Measurements from ENCODE around the gene LCE1F. TPM values are rescaled to one million over a fixed set of nuclear protein-coding genes. Genes with fewer than 3 reads are reported as not detected.

Gene LCE1F
- polyA plus RNA-seq, 4 donors = not detected

- no peaks in the 10 kb centered on the region for H3K36me3 ChIP-seq (ENCODE audit: control insufficient read depth in 3 of 3, insufficient read depth in 2 of 3, low read depth in 1 of 3, low read length in 3 of 3)
- no peak for FAIRE-seq
- no peaks in the 10 kb centered on the region for H3K9me3 ChIP-seq (ENCODE audit: control insufficient read depth in 2 of 2, insufficient read depth in 1 of 2, low read depth in 1 of 2, low read length in 1 of 2)
- DNase-seq = no peak
- H3K4me1 ChIP-seq (ENCODE audit: control insufficient read depth in 3 of 3, insufficient read depth in 2 of 3, low read depth in 1 of 3, low read length in 2 of 3) = no peaks in the 10 kb centered on the region
- H3K27ac ChIP-seq (ENCODE audit: low read depth in 1 of 3, low read length in 2 of 3) = no peak within 1 kb of the TSS
- H3K4me3 ChIP-seq (ENCODE audit: low read depth in 1 of 3, low read length in 3 of 3) = no peak within 1 kb of the TSS
- WGBS, 3 donors = 31 to 38% (median 31%) methylated on average over 2 of the region's 2 CpGs
- no peaks in the 10 kb centered on the region for H3K27me3 ChIP-seq (ENCODE audit: control insufficient read depth in 3 of 3, insufficient read depth in 3 of 3, low read length in 3 of 3)
These were observed 11.1 kb downstream of the LCE1F start, which contains the start of gene LCE1E for GRCh38 chr1:152786077-152786476. Gene LCE1E, plus strand, starts transcription at chr1:152786257. Its CDS starts 1,043 bp downstream, at chr1:152787300.

- no peaks in the 10 kb centered on the region for H3K9me3 ChIP-seq (ENCODE audit: control insufficient read depth in 2 of 2, insufficient read depth in 1 of 2, low read depth in 1 of 2, low read length in 1 of 2)
- no peak overlapping the region for H3K27ac ChIP-seq (ENCODE audit: low read depth in 1 of 3, low read length in 2 of 3)
- FAIRE-seq (no peak), DNase-seq (no peak)
- H3K27me3 ChIP-seq (ENCODE audit: control insufficient read depth in 3 of 3, insufficient read depth in 3 of 3, low read length in 3 of 3) = no peaks in the 10 kb centered on the region
- H3K36me3 ChIP-seq (ENCODE audit: control insufficient read depth in 3 of 3, insufficient read depth in 2 of 3, low read depth in 1 of 3, low read length in 3 of 3) = no peaks in the 10 kb centered on the region
- no peak overlapping the region for H3K4me3 ChIP-seq (ENCODE audit: low read depth in 1 of 3, low read length in 3 of 3)
- WGBS, 3 donors = 54 to 65% (median 58%) methylated on average over 4 of the region's 4 CpGs
- no peaks in the 10 kb centered on the region for H3K4me1 ChIP-seq (ENCODE audit: control insufficient read depth in 3 of 3, insufficient read depth in 2 of 3, low read depth in 1 of 3, low read length in 2 of 3)
These were observed 20.7 kb downstream of the LCE1F start for GRCh38 chr1:152795686-152796085.

GRCh38 chr1:152796421-152796820 lies 21.5 kb downstream of the LCE1F start, which contains the start of gene LCE1D:
Gene LCE1D, plus strand, starts transcription at chr1:152796721. Its CDS starts 1,074 bp downstream, at chr1:152797795.
- no peak within 1 kb of the TSS for H3K4me3 ChIP-seq (ENCODE audit: low read depth in 1 of 3, low read length in 3 of 3)
- no peaks in the 10 kb centered on the region for H3K27me3 ChIP-seq (ENCODE audit: control insufficient read depth in 3 of 3, insufficient read depth in 3 of 3, low read length in 3 of 3)
- no peak for FAIRE-seq
- WGBS, 3 donors = 28 to 40% (median 36%) methylated on average over 3 of the region's 3 CpGs
- H3K9me3 ChIP-seq (ENCODE audit: control insufficient read depth in 2 of 2, insufficient read depth in 1 of 2, low read depth in 1 of 2, low read length in 1 of 2) = no peaks in the 10 kb centered on the region
- DNase-seq = no peak
- no peaks in the 10 kb centered on the region for H3K36me3 ChIP-seq (ENCODE audit: control insufficient read depth in 3 of 3, insufficient read depth in 2 of 3, low read depth in 1 of 3, low read length in 3 of 3)
- no peak within 1 kb of the TSS for H3K27ac ChIP-seq (ENCODE audit: low read depth in 1 of 3, low read length in 2 of 3)
- no peaks in the 10 kb centered on the region for H3K4me1 ChIP-seq (ENCODE audit: control insufficient read depth in 3 of 3, insufficient read depth in 2 of 3, low read depth in 1 of 3, low read length in 2 of 3)

GRCh38 chr1:152801333-152801732 lies 26.4 kb downstream of the LCE1F start:
- no peaks in the 10 kb centered on the region for H3K27me3 ChIP-seq (ENCODE audit: control insufficient read depth in 3 of 3, insufficient read depth in 3 of 3, low read length in 3 of 3)
- no peaks in the 10 kb centered on the region for H3K4me1 ChIP-seq (ENCODE audit: control insufficient read depth in 3 of 3, insufficient read depth in 2 of 3, low read depth in 1 of 3, low read length in 2 of 3)
- no peak for FAIRE-seq
- DNase-seq = no peak
- no peak overlapping the region for H3K27ac ChIP-seq (ENCODE audit: low read depth in 1 of 3, low read length in 2 of 3)
- 54 to 63% (median 57%) methylated on average over 1 of the region's 1 CpG for WGBS, 3 donors
- no peak overlapping the region for H3K4me3 ChIP-seq (ENCODE audit: low read depth in 1 of 3, low read length in 3 of 3)
- no peaks in the 10 kb centered on the region for H3K9me3 ChIP-seq (ENCODE audit: control insufficient read depth in 2 of 2, insufficient read depth in 1 of 2, low read depth in 1 of 2, low read length in 1 of 2)
- no peaks in the 10 kb centered on the region for H3K36me3 ChIP-seq (ENCODE audit: control insufficient read depth in 3 of 3, insufficient read depth in 2 of 3, low read depth in 1 of 3, low read length in 3 of 3)

GRCh38 chr1:152806576-152806975 lies 31.6 kb downstream of the LCE1F start, which contains the start of gene LCE1C:
Gene LCE1C, minus strand, starts transcription at chr1:152806651. Its CDS starts 1,173 bp downstream, at chr1:152805478.
- Histone ChIP-seq H3K4me1 (ENCODE audit: control insufficient read depth in 3 of 3, insufficient read depth in 2 of 3, low read depth in 1 of 3, low read length in 2 of 3) (no peaks in the 10 kb centered on the region), H3K36me3 (ENCODE audit: control insufficient read depth in 3 of 3, insufficient read depth in 2 of 3, low read depth in 1 of 3, low read length in 3 of 3) (no peaks in the 10 kb centered on the region), H3K9me3 (ENCODE audit: control insufficient read depth in 2 of 2, insufficient read depth in 1 of 2, low read depth in 1 of 2, low read length in 1 of 2) (no peaks in the 10 kb centered on the region), H3K27ac (ENCODE audit: low read depth in 1 of 3, low read length in 2 of 3) (no peak within 1 kb of the TSS), H3K27me3 (ENCODE audit: control insufficient read depth in 3 of 3, insufficient read depth in 3 of 3, low read length in 3 of 3) (no peaks in the 10 kb centered on the region), H3K4me3 (ENCODE audit: low read depth in 1 of 3, low read length in 3 of 3) (no peak within 1 kb of the TSS)
- FAIRE-seq = no peak
- WGBS, 3 donors = 41 to 57% (median 45%) methylated on average over 3 of the region's 3 CpGs
- no peak for DNase-seq

GRCh38 chr1:152811050-152811449 lies 36.1 kb downstream of the LCE1F start:
- H3K27ac ChIP-seq (ENCODE audit: low read depth in 1 of 3, low read length in 2 of 3) = no peak overlapping the region
- WGBS, 3 donors = 61 to 77% (median 76%) methylated on average over 2 of the region's 2 CpGs
- no peak for FAIRE-seq

GRCh38 chr1:152811671-152812070 lies 36.7 kb downstream of the LCE1F start, which contains the start of gene LCE1B:
Gene LCE1B, plus strand, starts transcription at chr1:152811971. Its CDS starts 476 bp downstream, at chr1:152812447.
- DNase-seq (no peak), FAIRE-seq (no peak)
- Histone ChIP-seq H3K27ac (ENCODE audit: low read depth in 1 of 3, low read length in 2 of 3) (no peak within 1 kb of the TSS), H3K9me3 (ENCODE audit: control insufficient read depth in 2 of 2, insufficient read depth in 1 of 2, low read depth in 1 of 2, low read length in 1 of 2) (no peaks in the 10 kb centered on the region), H3K36me3 (ENCODE audit: control insufficient read depth in 3 of 3, insufficient read depth in 2 of 3, low read depth in 1 of 3, low read length in 3 of 3) (no peaks in the 10 kb centered on the region), H3K27me3 (ENCODE audit: control insufficient read depth in 3 of 3, insufficient read depth in 3 of 3, low read length in 3 of 3) (no peaks in the 10 kb centered on the region), H3K4me1 (ENCODE audit: control insufficient read depth in 3 of 3, insufficient read depth in 2 of 3, low read depth in 1 of 3, low read length in 2 of 3) (no peaks in the 10 kb centered on the region), H3K4me3 (ENCODE audit: low read depth in 1 of 3, low read length in 3 of 3) (no peak within 1 kb of the TSS)
- 60 to 94% (median 80%) methylated on average over 2 of the region's 2 CpGs for WGBS, 3 donors

More at GRCh38 chr1:152811050-152811449, 36.1 kb downstream of the LCE1F start:
- no peak for DNase-seq
- Histone ChIP-seq H3K4me3 (ENCODE audit: low read depth in 1 of 3, low read length in 3 of 3) (no peak overlapping the region), H3K4me1 (ENCODE audit: control insufficient read depth in 3 of 3, insufficient read depth in 2 of 3, low read depth in 1 of 3, low read length in 2 of 3) (no peaks in the 10 kb centered on the region), H3K36me3 (ENCODE audit: control insufficient read depth in 3 of 3, insufficient read depth in 2 of 3, low read depth in 1 of 3, low read length in 3 of 3) (no peaks in the 10 kb centered on the region), H3K9me3 (ENCODE audit: control insufficient read depth in 2 of 2, insufficient read depth in 1 of 2, low read depth in 1 of 2, low read length in 1 of 2) (no peaks in the 10 kb centered on the region), H3K27me3 (ENCODE audit: control insufficient read depth in 3 of 3, insufficient read depth in 3 of 3, low read length in 3 of 3) (no peaks in the 10 kb centered on the region)

- Histone ChIP-seq H3K4me1 (ENCODE audit: control insufficient read depth in 3 of 3, insufficient read depth in 2 of 3, low read depth in 1 of 3, low read length in 2 of 3) (no peaks in the 10 kb centered on the region), H3K9me3 (ENCODE audit: control insufficient read depth in 2 of 2, insufficient read depth in 1 of 2, low read depth in 1 of 2, low read length in 1 of 2) (no peaks in the 10 kb centered on the region), H3K36me3 (ENCODE audit: control insufficient read depth in 3 of 3, insufficient read depth in 2 of 3, low read depth in 1 of 3, low read length in 3 of 3) (no peaks in the 10 kb centered on the region), H3K27me3 (ENCODE audit: control insufficient read depth in 3 of 3, insufficient read depth in 3 of 3, low read length in 3 of 3) (no peaks in the 10 kb centered on the region), H3K27ac (ENCODE audit: low read depth in 1 of 3, low read length in 2 of 3) (no peak overlapping the region), H3K4me3 (ENCODE audit: low read depth in 1 of 3, low read length in 3 of 3) (no peak overlapping the region)
- DNase-seq = no peak
- WGBS, 3 donors = 82 to 89% (median 82%) methylated on average over 6 of the region's 6 CpGs
- FAIRE-seq = no peak
These were observed 42.4 kb downstream of the LCE1F start for GRCh38 chr1:152817309-152817708.

GRCh38 chr1:152823294-152823693 lies 48.4 kb downstream of the LCE1F start:
- DNase-seq (no peak), FAIRE-seq (no peak)
- Histone ChIP-seq H3K4me3 (ENCODE audit: low read depth in 1 of 3, low read length in 3 of 3) (no peak overlapping the region), H3K4me1 (ENCODE audit: control insufficient read depth in 3 of 3, insufficient read depth in 2 of 3, low read depth in 1 of 3, low read length in 2 of 3) (no peaks in the 10 kb centered on the region), H3K27me3 (ENCODE audit: control insufficient read depth in 3 of 3, insufficient read depth in 3 of 3, low read length in 3 of 3) (peaks cover 0 to 3% (median 2%) of the 10 kb centered on the region in 3 donors), H3K27ac (ENCODE audit: low read depth in 1 of 3, low read length in 2 of 3) (no peak overlapping the region), H3K9me3 (ENCODE audit: control insufficient read depth in 2 of 2, insufficient read depth in 1 of 2, low read depth in 1 of 2, low read length in 1 of 2) (no peaks in the 10 kb centered on the region), H3K36me3 (ENCODE audit: control insufficient read depth in 3 of 3, insufficient read depth in 2 of 3, low read depth in 1 of 3, low read length in 3 of 3) (no peaks in the 10 kb centered on the region)
- 36 to 40% (median 37%) methylated on average over 5 of the region's 5 CpGs for WGBS, 3 donors

Data from small intestine (tissue), 7 donors.